Right renal cortex interstitium (tissue), 3 donors: ENCODE measurements around the gene ZSWIM1. TPM values are rescaled to one million over a fixed set of nuclear protein-coding genes. Genes with fewer than 3 reads are reported as not detected.
"Not testable (repeated sequence)": the region's sequence is repeated elsewhere in the genome, so short reads cannot be mapped to it uniquely, and the experiment has no call there.

Experiments
- DNase-seq, 3 donors: peaks; one replicate each; pipeline ENCODE4 v3.0.0-alpha.2; 2013; ENCODE audit warnings: low read depth in 3 of 3, low spot score in 2 of 3
- polyA plus RNA-seq, 3 donors: library from polyadenylated mRNA; unstranded; fragments of 120-200 nt; gene quantifications; one replicate each; pipeline ENCODE4 v1.2.1, GENCODE V29; 2013; ENCODE audit not compliant: insufficient read length in 3 of 3

The ZSWIM1 gene
- polyA plus RNA-seq, 3 donors, result 13.4 to 16.0 (median 14.8) TPM

GRCh38 chr20:45853484-45853883 is 27.5 kb upstream of the ZSWIM1 start:
- DNase-seq, result no peak

GRCh38 chr20:45857114-45857881 is 23.7 kb upstream of the ZSWIM1 start, which contains the start of the genes ACOT8 and ZSWIM3:
Gene ACOT8 (minus strand): TSS chr20:45857392. CDS start chr20:45857315, 77 bp downstream.
Gene ZSWIM3 (plus strand): TSS chr20:45857614. CDS start chr20:45857826, 212 bp downstream.
- peak; percentile 100 for DNase-seq

- no peak for DNase-seq
These were observed 23.2 kb upstream of the ZSWIM1 start for GRCh38 chr20:45857882-45858216.

- DNase-seq, result no peak
These were observed 21.1 kb upstream of the ZSWIM1 start for GRCh38 chr20:45859916-45860315.

- no peak for DNase-seq
These were observed 20.3 kb upstream of the ZSWIM1 start for GRCh38 chr20:45860560-45861220.

GRCh38 chr20:45861221-45862075 is 19.6 kb upstream of the ZSWIM1 start:
- no peak for DNase-seq

- DNase-seq, result no peak
These were observed 17.2 kb upstream of the ZSWIM1 start for GRCh38 chr20:45863543-45864470.

GRCh38 chr20:45866454-45866853 is 14.6 kb upstream of the ZSWIM1 start:
- no peak for DNase-seq

- no peak for DNase-seq
These were observed 13.8 kb upstream of the ZSWIM1 start for GRCh38 chr20:45867136-45867818.

- no peak for DNase-seq
These were observed 13.2 kb upstream of the ZSWIM1 start for GRCh38 chr20:45867819-45868176.

GRCh38 chr20:45872626-45873025 is 8.4 kb upstream of the ZSWIM1 start:
- no peak for DNase-seq

- no peak for DNase-seq
These were observed 7.5 kb upstream of the ZSWIM1 start for GRCh38 chr20:45873409-45874103.

- not testable (repeated sequence) for DNase-seq
These were observed 6.9 kb upstream of the ZSWIM1 start for GRCh38 chr20:45874104-45874481.

GRCh38 chr20:45874576-45874975 is 6.5 kb upstream of the ZSWIM1 start:
- DNase-seq, result no peak

GRCh38 chr20:45878076-45878761 is 2.8 kb upstream of the ZSWIM1 start:
- DNase-seq, result no peak

GRCh38 chr20:45882469-45883099 is 1.6 kb downstream of the ZSWIM1 start:
- DNase-seq, result no peak

GRCh38 chr20:45883100-45883469 is 2.1 kb downstream of the ZSWIM1 start:
- DNase-seq, result no peak
